GM06990 (cell line): ENCODE data around the gene PASK.
"Not testable (repeated sequence)": the region's sequence is repeated elsewhere in the genome, so short reads cannot be mapped to it uniquely, and the experiment has no call there.

Experiments used
- DNase-seq: peaks from one replicate; pipeline ENCODE4 v3.0.0-alpha.2; 2011; ENCODE audit not compliant: insufficient read length; ENCODE audit errors: extremely low read depth
- H3K27me3 ChIP-seq: replicated peaks from 2 replicates; pipeline ENCODE4 v1.6.0; 2011; ENCODE audit warnings: low read length; ENCODE audit not compliant: control insufficient read depth, insufficient read depth
- H3K36me3 ChIP-seq: 2 replicates; pipeline ENCODE4 v1.5.1; 2011; ENCODE audit warnings: low read length; ENCODE audit not compliant: control insufficient read depth, insufficient read depth
- H3K4me3 ChIP-seq: replicated peaks from 2 replicates; pipeline ENCODE4 v1.5.1; 2011; ENCODE audit warnings: low read depth, mild to moderate bottlenecking, control low read depth, low read length
- TF ChIP-seq, protein P1 (sequence below): IDR thresholded peaks from 2 replicates; pipeline ENCODE4 v1.5.1; 2011; ENCODE audit warnings: low read length, control low read depth, mild to moderate bottlenecking, inconsistent platforms; ENCODE audit not compliant: insufficient read depth, poor library complexity, severe bottlenecking

Gene PASK

GRCh38 chr2:241096979-241097378, 52.3 kb downstream of the PASK start:
- Histone ChIP-seq H3K27me3 (no peaks in the 10 kb centered on the region), H3K4me3 (no peak overlapping the region), H3K36me3 (peaks cover 26% of the 10 kb centered on the region)
- TF ChIP-seq, protein P1, sequence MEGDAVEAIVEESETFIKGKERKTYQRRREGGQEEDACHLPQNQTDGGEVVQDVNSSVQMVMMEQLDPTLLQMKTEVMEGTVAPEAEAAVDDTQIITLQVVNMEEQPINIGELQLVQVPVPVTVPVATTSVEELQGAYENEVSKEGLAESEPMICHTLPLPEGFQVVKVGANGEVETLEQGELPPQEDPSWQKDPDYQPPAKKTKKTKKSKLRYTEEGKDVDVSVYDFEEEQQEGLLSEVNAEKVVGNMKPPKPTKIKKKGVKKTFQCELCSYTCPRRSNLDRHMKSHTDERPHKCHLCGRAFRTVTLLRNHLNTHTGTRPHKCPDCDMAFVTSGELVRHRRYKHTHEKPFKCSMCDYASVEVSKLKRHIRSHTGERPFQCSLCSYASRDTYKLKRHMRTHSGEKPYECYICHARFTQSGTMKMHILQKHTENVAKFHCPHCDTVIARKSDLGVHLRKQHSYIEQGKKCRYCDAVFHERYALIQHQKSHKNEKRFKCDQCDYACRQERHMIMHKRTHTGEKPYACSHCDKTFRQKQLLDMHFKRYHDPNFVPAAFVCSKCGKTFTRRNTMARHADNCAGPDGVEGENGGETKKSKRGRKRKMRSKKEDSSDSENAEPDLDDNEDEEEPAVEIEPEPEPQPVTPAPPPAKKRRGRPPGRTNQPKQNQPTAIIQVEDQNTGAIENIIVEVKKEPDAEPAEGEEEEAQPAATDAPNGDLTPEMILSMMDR, result no peak
- no peak for DNase-seq

- Histone ChIP-seq H3K27me3 (no peaks in the 10 kb centered on the region), H3K36me3 (peaks cover 32% of the 10 kb centered on the region), H3K4me3 (no peak overlapping the region)
- no peak for DNase-seq
- TF ChIP-seq, protein P1, result no peak
Observed at GRCh38 chr2:241095594-241096290, 53.5 kb downstream of the PASK start.

GRCh38 chr2:241094924-241095420, 54.3 kb downstream of the PASK start:
- no peaks in the 10 kb centered on the region for H3K27me3 ChIP-seq
- H3K36me3 ChIP-seq, result peaks cover 31% of the 10 kb centered on the region
- DNase-seq, result no peak
- TF ChIP-seq, protein P1, result no peak
- no peak overlapping the region for H3K4me3 ChIP-seq

DNA sequence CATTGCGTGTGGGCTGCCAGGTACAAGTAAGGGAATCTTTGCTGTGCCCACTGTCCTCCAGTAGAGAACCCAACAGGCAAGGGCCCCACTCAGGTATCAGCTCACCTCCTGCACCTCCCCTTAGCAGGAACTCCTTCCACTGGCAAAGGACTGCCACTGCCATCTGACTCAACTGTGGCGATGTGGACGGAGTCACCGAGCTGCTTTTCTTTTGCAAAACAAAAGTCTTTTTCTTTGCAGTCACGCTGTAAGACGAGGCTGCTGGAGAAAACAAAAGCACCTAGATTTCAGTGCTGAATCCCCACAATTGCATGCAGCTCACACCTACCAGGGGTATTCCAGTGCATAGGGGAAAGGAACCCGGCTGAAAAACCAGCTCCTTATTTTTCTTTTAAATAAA, 55.1 kb downstream of the PASK start:
- no peak for DNase-seq
- Histone ChIP-seq H3K27me3 (no peaks in the 10 kb centered on the region), H3K36me3 (peaks cover 33% of the 10 kb centered on the region), H3K4me3 (no peak overlapping the region)
- TF ChIP-seq, protein P1, result no peak

DNA sequence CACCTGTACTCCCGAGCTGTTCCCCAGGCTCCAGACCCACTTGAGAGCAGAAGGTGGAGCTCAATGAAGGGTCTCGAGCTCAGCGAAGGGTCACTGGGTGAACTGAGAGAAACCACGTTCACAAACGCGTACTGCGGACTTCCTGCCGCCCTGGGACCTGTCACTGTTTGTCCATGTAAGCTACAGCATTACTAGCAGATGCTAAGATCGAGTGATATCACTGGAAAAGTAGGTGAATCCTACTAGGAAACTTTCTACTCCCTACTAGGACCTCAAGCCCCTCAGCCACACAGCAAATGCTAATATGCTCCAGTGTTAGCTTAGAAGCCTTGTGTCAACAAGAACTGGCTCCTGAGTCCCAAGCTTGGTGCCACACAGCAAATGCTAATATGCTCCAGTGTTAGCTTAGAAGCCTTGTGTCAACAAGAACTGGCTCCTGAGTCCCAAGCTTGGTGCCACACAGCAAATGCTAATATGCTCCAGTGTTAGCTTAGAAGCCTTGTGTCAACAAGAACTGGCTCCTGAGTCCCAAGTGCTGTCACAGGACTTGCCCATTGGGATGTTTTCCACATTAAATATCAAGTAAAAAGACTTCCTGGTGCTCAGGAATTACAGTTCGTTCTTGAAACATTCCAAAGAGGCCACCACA, 56.0 kb downstream of the PASK start:
- H3K36me3 ChIP-seq, result peaks cover 39% of the 10 kb centered on the region
- DNase-seq, H3K27me3 ChIP-seq, H3K4me3 ChIP-seq: not testable (repeated sequence)

DNA sequence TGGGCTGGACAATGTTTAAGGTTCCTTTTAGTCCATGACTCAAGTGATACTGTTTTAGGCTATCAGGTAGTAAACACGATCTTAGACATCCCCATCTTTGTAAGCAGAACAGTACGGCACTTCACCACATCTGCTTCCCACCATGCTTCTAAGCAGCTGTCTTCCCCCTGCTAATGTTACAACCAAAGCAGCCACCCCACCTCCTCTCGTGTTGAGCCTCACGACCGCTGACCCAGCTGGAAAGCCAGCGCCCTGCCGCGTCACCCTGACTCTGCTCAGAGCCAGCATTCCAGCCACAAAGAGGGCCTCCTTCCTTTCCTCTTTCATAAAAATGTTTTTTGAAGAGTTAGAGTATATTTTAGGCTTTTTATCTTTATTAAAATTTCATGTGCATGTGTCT, 56.6 kb downstream of the PASK start:
- H3K27me3 ChIP-seq, result no peaks in the 10 kb centered on the region
- DNase-seq, result no peak
- peaks cover 41% of the 10 kb centered on the region for H3K36me3 ChIP-seq
- TF ChIP-seq, protein P1, result no peak
- H3K4me3 ChIP-seq, result no peak overlapping the region
